ENCODE data around the gene NUTM2G.
"Not testable (repeated sequence)": the region's sequence is repeated elsewhere in the genome, so short reads cannot be mapped to it uniquely, and the experiment has no call there.

Gene NUTM2G

GRCh38 chr9:96940982-96941381 is 12.3 kb downstream of the NUTM2G start:
- H3K4me3 ChIP-seq (ENCODE audit: low read length) = not testable (repeated sequence)

- H3K4me3 ChIP-seq (ENCODE audit: low read length) = not testable (repeated sequence)
Observed at GRCh38 chr9:96941628-96942027, 13.0 kb downstream of the NUTM2G start.

GRCh38 chr9:96942181-96942580 is 13.5 kb downstream of the NUTM2G start:
- H3K4me3 ChIP-seq (ENCODE audit: low read length) = not testable (repeated sequence)

- not testable (repeated sequence) for H3K4me3 ChIP-seq (ENCODE audit: low read length)
Observed at GRCh38 chr9:96949346-96949745, 20.7 kb downstream of the NUTM2G start.

- not testable (repeated sequence) for H3K4me3 ChIP-seq (ENCODE audit: low read length)
Observed at GRCh38 chr9:96950539-96950938, 21.9 kb downstream of the NUTM2G start.

GRCh38 chr9:96967591-96967990 is 38.9 kb downstream of the NUTM2G start:
- not testable (repeated sequence) for H3K4me3 ChIP-seq (ENCODE audit: low read length)

GRCh38 chr9:96972552-96972951 is 43.9 kb downstream of the NUTM2G start:
- H3K4me3 ChIP-seq (ENCODE audit: low read length) = not testable (repeated sequence)

- H3K4me3 ChIP-seq (ENCODE audit: low read length) = not testable (repeated sequence)
Observed at GRCh38 chr9:96974037-96974436, 45.4 kb downstream of the NUTM2G start.

GRCh38 chr9:96983496-96984122 is 55.0 kb downstream of the NUTM2G start:
- not testable (repeated sequence) for H3K4me3 ChIP-seq (ENCODE audit: low read length)

- H3K4me3 ChIP-seq (ENCODE audit: low read length) = not testable (repeated sequence)
Observed at GRCh38 chr9:96984139-96984538, 55.5 kb downstream of the NUTM2G start.

- H3K4me3 ChIP-seq (ENCODE audit: low read length) = not testable (repeated sequence)
Observed at GRCh38 chr9:96984887-96985286, 56.2 kb downstream of the NUTM2G start.

All from GM08714 (cell line).